ENCODE results near the gene RNF186. TPM values are rescaled to one million over a fixed set of nuclear protein-coding genes. Genes with fewer than 3 reads are reported as not detected.
"Not testable (repeated sequence)": the region's sequence is repeated elsewhere in the genome, so short reads cannot be mapped to it uniquely, and the experiment has no call there.

Gene RNF186
- total and polyA plus RNA-seq, 4 donors = not detected

- Histone ChIP-seq H3K4me3 (no peak overlapping the region), H3K27me3 (ENCODE audit: control insufficient read depth in 3 of 3, insufficient read depth in 3 of 3, low read length in 2 of 3) (peaks cover 0 to 2% (median 0%) of the 10 kb centered on the region in 3 donors), H3K36me3 (ENCODE audit: control insufficient read depth in 4 of 4, insufficient read depth in 4 of 4, low read length in 4 of 4) (no peaks in the 10 kb centered on the region), H3K27ac (ENCODE audit: low read depth in 1 of 2, low read length in 1 of 2) (no peak overlapping the region), H3K9ac (ENCODE audit: insufficient read depth in 1 of 2, low read length in 2 of 2) (no peak overlapping the region), H3K4me1 (ENCODE audit: control insufficient read depth in 5 of 5, insufficient read depth in 5 of 5, low read length in 5 of 5) (peaks cover 0 to 3% (median 0%) of the 10 kb centered on the region in 5 donors), H3K9me3 (ENCODE audit: control insufficient read depth in 4 of 4, insufficient read depth in 3 of 4, low read length in 3 of 4) (no peaks in the 10 kb centered on the region)
- ATAC-seq (ENCODE audit: insufficient read depth, low FRiP score) = no peak
- WGBS, 2 donors = 52 to 68% methylated on average over 7 of the region's 7 CpGs
- no peak for TF ChIP-seq CTCF (IDR thresholded peaks at IDR 0.05; ENCODE audit: control extremely low read depth, extremely low read depth)
- no peak for DNase-seq
Measured at GRCh38 chr1:19850214-19850613, 35.1 kb upstream of the RNF186 start.

- not testable (repeated sequence) for ATAC-seq (ENCODE audit: insufficient read depth, low FRiP score); H3K36me3 ChIP-seq (ENCODE audit: control insufficient read depth in 4 of 4, insufficient read depth in 4 of 4, low read length in 4 of 4); H3K9ac ChIP-seq (ENCODE audit: insufficient read depth in 1 of 2, low read length in 2 of 2); H3K4me1 ChIP-seq (ENCODE audit: control insufficient read depth in 5 of 5, insufficient read depth in 5 of 5, low read length in 5 of 5); DNase-seq; H3K9me3 ChIP-seq (ENCODE audit: control insufficient read depth in 4 of 4, insufficient read depth in 3 of 4, low read length in 3 of 4); H3K4me3 ChIP-seq; H3K27me3 ChIP-seq (ENCODE audit: control insufficient read depth in 3 of 3, insufficient read depth in 3 of 3, low read length in 2 of 3); H3K27ac ChIP-seq (ENCODE audit: low read depth in 1 of 2, low read length in 1 of 2)
- WGBS, 2 donors = 76 to 87% methylated on average over 3 of the region's 3 CpGs
Measured at GRCh38 chr1:19849307-19849706, 34.2 kb upstream of the RNF186 start.

- not testable (repeated sequence) for H3K27ac ChIP-seq (ENCODE audit: low read depth in 1 of 2, low read length in 1 of 2); DNase-seq; H3K27me3 ChIP-seq (ENCODE audit: control insufficient read depth in 3 of 3, insufficient read depth in 3 of 3, low read length in 2 of 3); ATAC-seq (ENCODE audit: insufficient read depth, low FRiP score); H3K9ac ChIP-seq (ENCODE audit: insufficient read depth in 1 of 2, low read length in 2 of 2); H3K36me3 ChIP-seq (ENCODE audit: control insufficient read depth in 4 of 4, insufficient read depth in 4 of 4, low read length in 4 of 4); H3K4me3 ChIP-seq; H3K9me3 ChIP-seq (ENCODE audit: control insufficient read depth in 4 of 4, insufficient read depth in 3 of 4, low read length in 3 of 4); H3K4me1 ChIP-seq (ENCODE audit: control insufficient read depth in 5 of 5, insufficient read depth in 5 of 5, low read length in 5 of 5)
- WGBS, 2 donors = 84 to 92% methylated on average over 9 of the region's 9 CpGs
Measured at GRCh38 chr1:19847334-19847733, 32.3 kb upstream of the RNF186 start.

- no peak for TF ChIP-seq CTCF (IDR thresholded peaks at IDR 0.05; ENCODE audit: control extremely low read depth, extremely low read depth)
- no peak overlapping the region for H3K4me3 ChIP-seq
- H3K27ac ChIP-seq (ENCODE audit: low read depth in 1 of 2, low read length in 1 of 2) = no peak overlapping the region
- 90 to 91% methylated on average over 3 of the region's 3 CpGs for WGBS, 2 donors
- DNase-seq (no peak), ATAC-seq (ENCODE audit: insufficient read depth, low FRiP score) (no peak)
- H3K4me1 ChIP-seq (ENCODE audit: control insufficient read depth in 5 of 5, insufficient read depth in 5 of 5, low read length in 5 of 5) = peaks cover 0 to 8% (median 0%) of the 10 kb centered on the region in 5 donors
- peaks cover 0 to 2% (median 0%) of the 10 kb centered on the region in 3 donors for H3K27me3 ChIP-seq (ENCODE audit: control insufficient read depth in 3 of 3, insufficient read depth in 3 of 3, low read length in 2 of 3)
- no peak overlapping the region for H3K9ac ChIP-seq (ENCODE audit: insufficient read depth in 1 of 2, low read length in 2 of 2)
- H3K36me3 ChIP-seq (ENCODE audit: control insufficient read depth in 4 of 4, insufficient read depth in 4 of 4, low read length in 4 of 4) = no peaks in the 10 kb centered on the region
- H3K9me3 ChIP-seq (ENCODE audit: control insufficient read depth in 4 of 4, insufficient read depth in 3 of 4, low read length in 3 of 4) = no peaks in the 10 kb centered on the region
Measured at GRCh38 chr1:19846338-19846737, 31.3 kb upstream of the RNF186 start.

GRCh38 chr1:19845555-19845954 lies 30.5 kb upstream of the RNF186 start:
- no peak overlapping the region for H3K9ac ChIP-seq (ENCODE audit: insufficient read depth in 1 of 2, low read length in 2 of 2)
- H3K4me3 ChIP-seq = no peak overlapping the region
- peaks cover 0 to 2% (median 0%) of the 10 kb centered on the region in 3 donors for H3K27me3 ChIP-seq (ENCODE audit: control insufficient read depth in 3 of 3, insufficient read depth in 3 of 3, low read length in 2 of 3)
- peaks cover 0 to 8% (median 0%) of the 10 kb centered on the region in 5 donors for H3K4me1 ChIP-seq (ENCODE audit: control insufficient read depth in 5 of 5, insufficient read depth in 5 of 5, low read length in 5 of 5)
- H3K27ac ChIP-seq (ENCODE audit: low read depth in 1 of 2, low read length in 1 of 2) = no peak overlapping the region
- TF ChIP-seq CTCF (IDR thresholded peaks at IDR 0.05; ENCODE audit: control extremely low read depth, extremely low read depth) = no peak
- no peak for ATAC-seq (ENCODE audit: insufficient read depth, low FRiP score)
- no peak for DNase-seq
- 87 to 92% methylated on average over 8 of the region's 8 CpGs for WGBS, 2 donors
- H3K9me3 ChIP-seq (ENCODE audit: control insufficient read depth in 4 of 4, insufficient read depth in 3 of 4, low read length in 3 of 4) = no peaks in the 10 kb centered on the region
- no peaks in the 10 kb centered on the region for H3K36me3 ChIP-seq (ENCODE audit: control insufficient read depth in 4 of 4, insufficient read depth in 4 of 4, low read length in 4 of 4)
